Neuronal stem cell (in vitro differentiated cells): ENCODE data around the gene CD8B2.

Experiments used
- DNase-seq: peaks from one replicate; pipeline ENCODE4 v3.0.0-alpha.2; 2013; ENCODE audit warnings: low spot score
- H2AFZ ChIP-seq: one replicate; pipeline ENCODE4 v1.6.1; 2013; ENCODE audit warnings: mild to moderate bottlenecking, low read length, inconsistent platforms
- H2AK5ac ChIP-seq: 2 replicates; pipeline ENCODE4 v1.6.1; 2013; ENCODE audit warnings: low read depth, mild to moderate bottlenecking, inconsistent platforms, low read length, moderate library complexity, mixed read lengths
- H2BK120ac ChIP-seq: 2 replicates; pipeline ENCODE4 v1.6.1; 2013; ENCODE audit warnings: low read depth, mild to moderate bottlenecking, inconsistent platforms, low read length, moderate library complexity, mixed read lengths
- H2BK12ac ChIP-seq: one replicate; pipeline ENCODE4 v1.6.1; 2013; ENCODE audit warnings: low read length, inconsistent platforms
- H2BK15ac ChIP-seq: 2 replicates; pipeline ENCODE4 v1.6.1; 2013; ENCODE audit warnings: mild to moderate bottlenecking, low read length, inconsistent platforms, mixed read lengths
- H2BK5ac ChIP-seq: one replicate; pipeline ENCODE4 v1.6.1; 2013; ENCODE audit warnings: inconsistent platforms, mild to moderate bottlenecking, low read length, moderate library complexity
- H3K14ac ChIP-seq: one replicate; pipeline ENCODE4 v1.6.1; 2013; ENCODE audit warnings: low read length, inconsistent platforms
- H3K18ac ChIP-seq: 2 replicates; pipeline ENCODE4 v1.6.1; 2013; ENCODE audit warnings: low read length, inconsistent platforms
- H3K23ac ChIP-seq: 2 replicates; pipeline ENCODE4 v1.6.1; 2013; ENCODE audit warnings: low read depth, mild to moderate bottlenecking, mixed read lengths, low read length, inconsistent platforms; ENCODE audit not compliant: poor library complexity
- H3K27ac ChIP-seq: replicated peaks from 3 replicates; pipeline ENCODE4 v1.5.1; 2013; ENCODE audit warnings: low read length, inconsistent platforms
- H3K27me3 ChIP-seq, 3 experiments: 2 replicates each; pipeline ENCODE4 v1.6.1; 2013; ENCODE audit warnings: low read length in 3 of 3, mild to moderate bottlenecking in 2 of 3, inconsistent platforms in 1 of 3, low read depth in 1 of 3, mixed read lengths in 1 of 3, moderate library complexity in 1 of 3; ENCODE audit not compliant: control insufficient read depth in 3 of 3, insufficient read depth in 3 of 3
- H3K36me3 ChIP-seq, 2 donors: replicated peaks in 1 of 2; 2 replicates each; pipeline ENCODE4 v1.6.1; 2013; ENCODE audit warnings: low read length in 2 of 2; ENCODE audit not compliant: control insufficient read depth in 2 of 2, insufficient read depth in 2 of 2
- H3K4ac ChIP-seq: 2 replicates; pipeline ENCODE4 v1.6.1; 2013; ENCODE audit warnings: inconsistent platforms, mild to moderate bottlenecking, low read length, moderate library complexity
- H3K4me1 ChIP-seq, 2 donors: 1 replicate in 1 of 2; 2 replicates in 1 of 2; pipeline ENCODE4 v1.6.1; 2013; ENCODE audit warnings: low read length in 2 of 2, low read depth in 1 of 2; ENCODE audit not compliant: control insufficient read depth in 2 of 2, insufficient read depth in 1 of 2
- H3K4me2 ChIP-seq: one replicate; pipeline ENCODE4 v1.6.1; 2013; ENCODE audit warnings: mild to moderate bottlenecking, low read length, inconsistent platforms; ENCODE audit not compliant: insufficient read depth, poor library complexity, severe bottlenecking
- H3K4me3 ChIP-seq, 2 donors: 2 replicates each; pipeline ENCODE4 v1.5.1; 2013; ENCODE audit warnings: low read length in 2 of 2, mild to moderate bottlenecking in 2 of 2, inconsistent platforms in 1 of 2, moderate library complexity in 1 of 2
- H3K79me1 ChIP-seq: one replicate; pipeline ENCODE4 v1.6.1; 2013; ENCODE audit warnings: low read depth, mild to moderate bottlenecking, inconsistent platforms, low read length, moderate library complexity
- H3K9ac ChIP-seq: one replicate; pipeline ENCODE4 v1.6.1; 2013; ENCODE audit warnings: mild to moderate bottlenecking, low read depth, low read length, inconsistent platforms; ENCODE audit not compliant: poor library complexity
- H3K9me3 ChIP-seq, 2 donors: replicated peaks in 1 of 2; 2 replicates each; pipeline versions ENCODE3 to v1.6.1; 2013; ENCODE audit warnings: low read length in 2 of 2, mild to moderate bottlenecking in 2 of 2, inconsistent platforms in 1 of 2, low read depth in 1 of 2, mixed read lengths in 1 of 2, moderate library complexity in 1 of 2; ENCODE audit not compliant: control insufficient read depth in 2 of 2, insufficient read depth in 1 of 2
- H4K8ac ChIP-seq: one replicate; pipeline ENCODE4 v1.6.1; 2013; ENCODE audit warnings: low read depth, mild to moderate bottlenecking, inconsistent platforms, low read length, moderate library complexity
- H4K91ac ChIP-seq: one replicate; pipeline ENCODE4 v1.6.1; 2013; ENCODE audit warnings: low read length, low read depth, mild to moderate bottlenecking, inconsistent platforms; ENCODE audit not compliant: poor library complexity
- WGBS, 2 donors: extraction: QIAGEN DNeasy Blood & Tissue Kit; methylation state at CpG; one replicate each; pipeline ENCODE4 v1.1.7; 2013; ENCODE audit warnings: missing lambda C conversion rate in 2 of 2, mixed read lengths in 1 of 2; ENCODE audit not compliant: insufficient read length in 2 of 2, insufficient replicate concordance in 1 of 2; ENCODE audit errors: extremely low coverage in 2 of 2; 5-methylcytosine and 5-hydroxymethylcytosine counted together

The CD8B2 gene

DNA sequence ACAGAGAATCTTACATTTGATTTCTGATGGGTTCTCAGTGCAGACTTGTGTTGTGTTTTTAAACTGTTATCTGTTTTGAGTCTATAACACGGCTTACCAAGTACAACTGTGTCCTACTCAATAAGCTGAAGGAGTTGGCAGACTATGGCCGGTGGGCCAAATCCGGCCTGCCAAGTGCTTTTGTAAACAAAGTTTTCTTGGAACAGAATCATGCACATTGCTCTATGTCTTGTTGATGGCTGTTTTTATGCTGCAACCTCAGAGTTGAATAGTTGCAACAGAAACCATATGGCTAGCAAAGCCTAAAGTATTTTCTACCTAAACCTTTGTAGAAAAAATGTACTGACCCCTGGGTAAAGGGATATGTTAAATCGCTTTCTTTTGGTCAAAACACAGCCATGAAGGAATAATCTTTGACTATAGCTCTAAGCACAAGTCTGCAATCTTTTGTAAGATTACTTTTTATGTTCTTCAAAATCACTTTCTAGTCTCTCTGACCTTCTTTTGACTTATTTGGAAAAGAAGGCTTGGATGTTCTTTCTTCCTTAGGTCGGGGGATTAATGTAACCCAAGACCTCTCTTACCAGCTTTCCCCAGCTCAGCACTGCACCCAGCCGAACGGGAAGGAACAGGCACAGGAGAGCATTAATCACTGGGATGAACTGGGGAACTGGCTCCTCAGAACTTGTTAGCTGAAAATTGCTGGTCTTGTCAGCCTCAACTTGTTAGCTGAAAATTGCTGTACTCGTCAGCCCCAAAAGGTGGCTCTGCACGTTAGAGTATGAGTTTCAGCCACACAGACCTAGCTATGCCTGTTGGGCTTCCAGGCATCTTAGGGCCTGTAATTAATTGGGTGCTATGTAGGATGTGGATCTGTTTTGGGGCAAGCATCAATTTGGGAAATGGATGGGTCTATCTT is 75.4 kb downstream of the CD8B2 start:
- Histone ChIP-seq H3K27ac (no peak overlapping the region), H3K4me3 (no peak overlapping the region), H2AFZ (no peak overlapping the region), H3K4me2 (no peak overlapping the region), H4K91ac (no peak overlapping the region), H4K8ac (no peak overlapping the region), H3K4ac (no peak overlapping the region), H2AK5ac (no peak overlapping the region), H3K36me3 (no peaks in the 10 kb centered on the region), H3K14ac (no peak overlapping the region), H3K79me1 (no peaks in the 10 kb centered on the region), H2BK15ac (no peak overlapping the region), H3K9ac (no peak overlapping the region), H2BK120ac (no peak overlapping the region), H3K4me1 (peaks cover 0 to 4% of the 10 kb centered on the region in 2 donors), H3K9me3 (peaks cover 0 to 4% of the 10 kb centered on the region in 2 donors), H2BK12ac (no peak overlapping the region), H3K18ac (no peak overlapping the region), H3K23ac (no peak overlapping the region), H2BK5ac (no peak overlapping the region), H3K27me3 (no peaks in the 10 kb centered on the region)
- no CpG with 5 or more reads among the region's 9 CpGs for WGBS, 2 donors
- no peak for DNase-seq

GRCh38 chr2:106563195-106563594 is 76.0 kb downstream of the CD8B2 start:
- Histone ChIP-seq H2AK5ac (no peak overlapping the region), H4K91ac (no peak overlapping the region), H4K8ac (no peak overlapping the region), H3K9ac (no peak overlapping the region), H2AFZ (no peak overlapping the region), H2BK15ac (no peak overlapping the region), H3K36me3 (no peaks in the 10 kb centered on the region), H3K9me3 (no peaks in the 10 kb centered on the region), H3K23ac (no peak overlapping the region), H3K18ac (no peak overlapping the region), H3K27ac (no peak overlapping the region), H2BK120ac (no peak overlapping the region), H3K14ac (peak overlapping the region; percentile 17), H3K4me2 (no peak overlapping the region), H3K27me3 (no peaks in the 10 kb centered on the region), H3K4me1 (peaks cover 0 to 4% of the 10 kb centered on the region in 2 donors), H3K4ac (no peak overlapping the region), H3K4me3 (no peak overlapping the region), H2BK5ac (no peak overlapping the region), H2BK12ac (no peak overlapping the region), H3K79me1 (no peaks in the 10 kb centered on the region)
- no CpG with 5 or more reads among the region's 2 CpGs for WGBS, 2 donors
- DNase-seq, result no peak

GRCh38 chr2:106565599-106565998 is 78.4 kb downstream of the CD8B2 start:
- H4K91ac ChIP-seq, result no peak overlapping the region
- H2BK15ac ChIP-seq, result no peak overlapping the region
- H3K27me3 ChIP-seq, result no peaks in the 10 kb centered on the region
- no peak overlapping the region for H2BK120ac ChIP-seq
- no peak overlapping the region for H4K8ac ChIP-seq
- no peak overlapping the region for H2BK5ac ChIP-seq
- no peak overlapping the region for H3K4ac ChIP-seq
- no peak overlapping the region for H2AFZ ChIP-seq
- no peak overlapping the region for H2AK5ac ChIP-seq
- no peak for DNase-seq
- H3K4me3 ChIP-seq, result no peak overlapping the region
- H3K27ac ChIP-seq, result no peak overlapping the region
- H3K23ac ChIP-seq, result no peak overlapping the region
- peaks cover 0 to 4% of the 10 kb centered on the region in 2 donors for H3K4me1 ChIP-seq
- H2BK12ac ChIP-seq, result no peak overlapping the region
- no peak overlapping the region for H3K9ac ChIP-seq
- H3K36me3 ChIP-seq, result no peaks in the 10 kb centered on the region
- no peak overlapping the region for H3K4me2 ChIP-seq
- H3K9me3 ChIP-seq, result no peaks in the 10 kb centered on the region
- no peak overlapping the region for H3K18ac ChIP-seq
- H3K79me1 ChIP-seq, result no peaks in the 10 kb centered on the region
- no peak overlapping the region for H3K14ac ChIP-seq
- no CpG with 5 or more reads among the region's 2 CpGs for WGBS, 2 donors

DNA sequence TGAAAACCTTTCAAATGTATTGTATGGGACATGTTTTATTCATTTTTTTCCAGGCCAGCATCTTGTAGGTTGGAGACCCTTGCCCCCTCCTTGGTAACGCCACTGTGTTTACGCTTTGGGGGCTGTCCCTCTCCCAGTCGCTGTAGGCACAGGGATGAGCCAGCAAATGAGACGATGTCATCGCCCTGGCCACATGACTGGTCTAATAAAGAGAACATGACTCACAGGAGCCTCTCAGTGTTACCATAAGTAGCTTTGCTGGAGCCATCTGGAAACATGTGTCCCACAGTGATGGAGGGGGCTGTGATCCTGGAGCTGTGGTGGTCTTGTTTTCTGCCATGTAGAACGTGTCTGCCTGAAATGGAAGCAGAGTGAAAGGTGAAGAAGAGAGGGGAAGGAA is 78.9 kb downstream of the CD8B2 start:
- H3K4me2 ChIP-seq, result no peak overlapping the region

More for the DNA sequence above, 78.9 kb downstream of the CD8B2 start:
- no peak overlapping the region for H2BK5ac ChIP-seq
- no peak overlapping the region for H2BK120ac ChIP-seq
- no peak for DNase-seq
- H3K14ac ChIP-seq, result no peak overlapping the region
- no peak overlapping the region for H3K27ac ChIP-seq
- no peak overlapping the region for H3K9ac ChIP-seq
- H4K8ac ChIP-seq, result no peak overlapping the region
- H3K27me3 ChIP-seq, result no peaks in the 10 kb centered on the region
- no peaks in the 10 kb centered on the region for H3K36me3 ChIP-seq
- peak overlapping the region; percentile 45 for H2AFZ ChIP-seq
- H2BK15ac ChIP-seq, result no peak overlapping the region
- H4K91ac ChIP-seq, result no peak overlapping the region
- no CpG with 5 or more reads among the region's 6 CpGs for WGBS, 2 donors
- no peak overlapping the region for H3K18ac ChIP-seq
- H3K4me3 ChIP-seq, result no peak overlapping the region
- no peak overlapping the region for H2AK5ac ChIP-seq
- H3K79me1 ChIP-seq, result no peaks in the 10 kb centered on the region
- H3K23ac ChIP-seq, result no peak overlapping the region
- H3K4me1 ChIP-seq, result peaks cover 0 to 4% of the 10 kb centered on the region in 2 donors
- no peak overlapping the region for H3K4ac ChIP-seq
- no peak overlapping the region for H2BK12ac ChIP-seq
- no peaks in the 10 kb centered on the region for H3K9me3 ChIP-seq
